HL-60 (cell line): Measurements from ENCODE around the gene LRRC73.

Source experiments
- DNase-seq, 2 experiments: peaks; one replicate each; pipeline ENCODE4 v3.0.0-alpha.2; 2010 to 2020; ENCODE audit warnings: low read depth in 1 of 2, low spot score in 1 of 2
- H3K27ac ChIP-seq: fragments of 250-450 bp; sonication (Bioruptor Pico); replicated peaks from 2 replicates; pipeline ENCODE4 v1.5.1; 2020; ENCODE audit warnings: mild to moderate bottlenecking, moderate library complexity
- H3K27me3 ChIP-seq: fragments of 250-450 bp; sonication (Bioruptor Pico); 2 replicates; pipeline ENCODE4 v1.5.1; 2021; ENCODE audit warnings: mild to moderate bottlenecking, moderate library complexity; ENCODE audit not compliant: insufficient read depth, poor library complexity, severe bottlenecking
- H3K4me3 ChIP-seq: replicated peaks from 2 replicates; pipeline ENCODE4 v1.5.1; 2011; ENCODE audit warnings: mild to moderate bottlenecking, control low read depth, low read length; ENCODE audit not compliant: insufficient read depth
- GABPA ChIP-seq: IDR thresholded peaks from 2 replicates; pipeline ENCODE4 v1.6.1; 2012; ENCODE audit warnings: low read depth
- POLR2AphosphoS5 ChIP-seq: IDR thresholded peaks from 2 replicates; pipeline ENCODE4 v1.6.1; 2012; ENCODE audit warnings: low read depth
- SPI1 ChIP-seq: IDR thresholded peaks from 2 replicates; pipeline ENCODE4 v1.6.1; 2012; ENCODE audit warnings: low read depth, mild to moderate bottlenecking, borderline replicate concordance
- TF ChIP-seq, protein P1 (sequence below): IDR thresholded peaks from one replicate; pipeline ENCODE4 v1.5.1; 2011; ENCODE audit warnings: low read length, control low read depth, inconsistent platforms; ENCODE audit not compliant: insufficient read depth
- TF ChIP-seq, protein P2 (sequence below): IDR thresholded peaks from 2 replicates; pipeline ENCODE4 v1.6.1; 2012; ENCODE audit warnings: low read depth; ENCODE audit not compliant: insufficient replicate concordance

LRRC73 gene

DNA sequence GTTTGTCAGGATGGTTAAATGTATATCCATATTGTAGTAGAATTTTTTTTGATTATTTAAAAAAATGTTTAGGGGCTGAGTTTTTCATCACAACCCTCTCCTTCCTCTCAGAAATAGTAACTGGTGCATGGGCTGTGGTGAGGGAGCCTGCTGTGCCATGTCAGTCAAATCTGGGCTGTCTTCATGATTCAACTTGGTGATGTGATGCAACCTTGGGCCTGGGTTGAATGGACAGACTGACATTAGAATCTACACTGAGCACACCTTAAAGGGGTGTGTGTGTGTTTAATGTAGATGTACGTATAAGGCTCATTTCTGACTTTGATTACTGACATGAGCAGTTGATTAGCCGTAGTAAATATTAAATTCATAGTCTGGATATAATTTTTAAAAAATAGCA, 29.1 kb downstream of the LRRC73 start:
- Histone ChIP-seq H3K27ac (no peak overlapping the region), H3K4me3 (no peak overlapping the region), H3K27me3 (no peaks in the 10 kb centered on the region)
- TF ChIP-seq POLR2AphosphoS5 (no peak), GABPA (no peak)
- TF ChIP-seq, protein P1, sequence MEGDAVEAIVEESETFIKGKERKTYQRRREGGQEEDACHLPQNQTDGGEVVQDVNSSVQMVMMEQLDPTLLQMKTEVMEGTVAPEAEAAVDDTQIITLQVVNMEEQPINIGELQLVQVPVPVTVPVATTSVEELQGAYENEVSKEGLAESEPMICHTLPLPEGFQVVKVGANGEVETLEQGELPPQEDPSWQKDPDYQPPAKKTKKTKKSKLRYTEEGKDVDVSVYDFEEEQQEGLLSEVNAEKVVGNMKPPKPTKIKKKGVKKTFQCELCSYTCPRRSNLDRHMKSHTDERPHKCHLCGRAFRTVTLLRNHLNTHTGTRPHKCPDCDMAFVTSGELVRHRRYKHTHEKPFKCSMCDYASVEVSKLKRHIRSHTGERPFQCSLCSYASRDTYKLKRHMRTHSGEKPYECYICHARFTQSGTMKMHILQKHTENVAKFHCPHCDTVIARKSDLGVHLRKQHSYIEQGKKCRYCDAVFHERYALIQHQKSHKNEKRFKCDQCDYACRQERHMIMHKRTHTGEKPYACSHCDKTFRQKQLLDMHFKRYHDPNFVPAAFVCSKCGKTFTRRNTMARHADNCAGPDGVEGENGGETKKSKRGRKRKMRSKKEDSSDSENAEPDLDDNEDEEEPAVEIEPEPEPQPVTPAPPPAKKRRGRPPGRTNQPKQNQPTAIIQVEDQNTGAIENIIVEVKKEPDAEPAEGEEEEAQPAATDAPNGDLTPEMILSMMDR = no peak
- DNase-seq = peak in 1 of 2 experiments; percentile 11

DNA sequence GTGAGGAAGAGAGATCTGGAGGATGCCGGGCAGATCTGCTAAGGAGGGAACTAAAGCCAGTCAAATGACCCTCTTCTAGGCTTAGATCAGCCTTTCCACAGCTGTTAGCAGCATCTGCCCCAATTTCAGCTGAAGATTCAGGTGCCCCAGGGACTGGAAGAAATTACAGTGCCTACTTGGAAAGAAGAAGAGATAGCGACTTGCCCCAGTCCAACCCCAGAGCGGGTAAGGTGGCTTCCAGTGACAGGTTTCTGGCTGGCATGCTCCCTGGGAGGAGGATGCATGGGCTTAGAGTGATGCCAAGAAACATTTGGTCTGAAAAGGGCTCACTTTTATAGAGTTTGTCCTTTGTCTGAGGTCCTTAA, 32.2 kb downstream of the LRRC73 start:
- H3K27ac ChIP-seq = peak overlapping the region; percentile 78
- no peak for TF ChIP-seq GABPA
- no peak for TF ChIP-seq POLR2AphosphoS5
- TF ChIP-seq, protein P1 = no peak
- peak in 1 of 2 experiments; percentile 5 for DNase-seq
- H3K4me3 ChIP-seq = peak overlapping the region; percentile 85
- H3K27me3 ChIP-seq = no peaks in the 10 kb centered on the region

DNA sequence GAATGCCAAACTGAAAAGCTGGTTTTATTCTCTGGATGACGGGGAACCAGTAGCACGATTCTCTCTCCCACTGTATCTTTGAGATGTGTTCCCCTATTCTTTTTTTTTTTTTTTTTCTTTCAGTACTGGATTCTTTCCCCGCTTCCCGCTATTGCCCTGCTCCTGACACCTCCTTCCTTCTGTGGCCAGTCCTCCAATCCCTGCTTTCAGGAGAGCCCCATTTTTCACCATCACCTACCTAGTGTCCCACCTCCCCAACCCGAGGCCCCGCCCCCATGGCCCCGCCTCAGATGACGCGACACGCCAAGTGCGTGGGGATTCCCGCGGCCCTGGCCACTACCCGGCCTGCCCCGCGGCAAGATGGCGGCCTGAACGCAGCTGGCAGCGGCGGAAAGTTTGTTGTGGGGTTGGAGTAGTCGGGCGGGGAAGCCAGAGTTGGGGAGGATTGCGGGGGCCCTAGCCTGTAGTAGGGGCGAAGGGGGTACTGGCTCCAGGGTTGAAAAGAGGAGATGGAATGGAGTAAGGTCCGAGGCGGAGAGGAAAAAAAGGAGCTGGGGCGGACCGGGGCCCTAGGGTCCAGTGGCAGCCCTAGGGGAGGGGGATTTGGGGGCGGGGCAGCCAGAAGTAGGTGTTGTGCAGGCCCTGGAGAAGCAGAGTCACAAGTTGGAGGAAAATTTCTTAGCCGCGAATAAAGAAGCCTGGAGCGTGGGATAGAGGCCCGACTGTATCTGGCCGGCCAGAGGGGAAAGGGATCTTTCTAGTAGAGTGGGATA, 32.7 kb downstream of the LRRC73 start, which contains the start of gene TJAP1:
Gene TJAP1, plus strand, starts transcription at position 336 of the 773 bp plus-strand sequence. CDS start 21,432 bp downstream, outside the sequence.
- Histone ChIP-seq H3K4me3 (peak within 1 kb of the TSS; percentile 85), H3K27ac (peak within 1 kb of the TSS; percentile 78), H3K27me3 (no peaks in the 10 kb centered on the region)
- TF ChIP-seq SPI1 (no peak), POLR2AphosphoS5 (peak; percentile 91), GABPA (no peak)
- TF ChIP-seq, protein P1 = no peak
- TF ChIP-seq, protein P2, sequence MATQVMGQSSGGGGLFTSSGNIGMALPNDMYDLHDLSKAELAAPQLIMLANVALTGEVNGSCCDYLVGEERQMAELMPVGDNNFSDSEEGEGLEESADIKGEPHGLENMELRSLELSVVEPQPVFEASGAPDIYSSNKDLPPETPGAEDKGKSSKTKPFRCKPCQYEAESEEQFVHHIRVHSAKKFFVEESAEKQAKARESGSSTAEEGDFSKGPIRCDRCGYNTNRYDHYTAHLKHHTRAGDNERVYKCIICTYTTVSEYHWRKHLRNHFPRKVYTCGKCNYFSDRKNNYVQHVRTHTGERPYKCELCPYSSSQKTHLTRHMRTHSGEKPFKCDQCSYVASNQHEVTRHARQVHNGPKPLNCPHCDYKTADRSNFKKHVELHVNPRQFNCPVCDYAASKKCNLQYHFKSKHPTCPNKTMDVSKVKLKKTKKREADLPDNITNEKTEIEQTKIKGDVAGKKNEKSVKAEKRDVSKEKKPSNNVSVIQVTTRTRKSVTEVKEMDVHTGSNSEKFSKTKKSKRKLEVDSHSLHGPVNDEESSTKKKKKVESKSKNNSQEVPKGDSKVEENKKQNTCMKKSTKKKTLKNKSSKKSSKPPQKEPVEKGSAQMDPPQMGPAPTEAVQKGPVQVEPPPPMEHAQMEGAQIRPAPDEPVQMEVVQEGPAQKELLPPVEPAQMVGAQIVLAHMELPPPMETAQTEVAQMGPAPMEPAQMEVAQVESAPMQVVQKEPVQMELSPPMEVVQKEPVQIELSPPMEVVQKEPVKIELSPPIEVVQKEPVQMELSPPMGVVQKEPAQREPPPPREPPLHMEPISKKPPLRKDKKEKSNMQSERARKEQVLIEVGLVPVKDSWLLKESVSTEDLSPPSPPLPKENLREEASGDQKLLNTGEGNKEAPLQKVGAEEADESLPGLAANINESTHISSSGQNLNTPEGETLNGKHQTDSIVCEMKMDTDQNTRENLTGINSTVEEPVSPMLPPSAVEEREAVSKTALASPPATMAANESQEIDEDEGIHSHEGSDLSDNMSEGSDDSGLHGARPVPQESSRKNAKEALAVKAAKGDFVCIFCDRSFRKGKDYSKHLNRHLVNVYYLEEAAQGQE = peak; percentile 59
- DNase-seq = peak; percentile 71 to 91

DNA sequence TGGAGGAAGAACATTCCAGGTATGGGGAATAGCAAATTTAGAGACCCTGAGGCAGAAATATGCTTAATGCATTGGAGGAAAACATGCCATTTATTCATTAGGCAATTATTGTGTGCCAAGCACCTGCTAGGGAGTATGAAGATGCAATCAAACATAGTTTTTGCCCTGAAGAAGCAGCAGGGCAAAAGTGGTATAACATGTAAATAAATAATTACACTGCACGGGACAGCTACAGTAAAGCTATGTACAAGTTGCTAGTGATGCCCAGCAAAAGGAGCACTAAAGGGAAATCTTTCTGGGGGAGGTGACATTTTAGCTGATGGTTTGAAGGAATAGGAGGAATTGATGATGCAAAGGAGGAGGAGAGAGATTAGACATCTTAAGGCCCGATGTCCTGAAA, 33.4 kb downstream of the LRRC73 start:
- DNase-seq = no peak
- peak overlapping the region; percentile 85 for H3K4me3 ChIP-seq
- no peaks in the 10 kb centered on the region for H3K27me3 ChIP-seq
- TF ChIP-seq, protein P2 = no peak
- no peak for TF ChIP-seq SPI1
- TF ChIP-seq GABPA = no peak
- TF ChIP-seq POLR2AphosphoS5 = no peak
- TF ChIP-seq, protein P1 = no peak
- H3K27ac ChIP-seq = no peak overlapping the region
